Liver (tissue), 9 donors: ENCODE measurements around the gene DNAH2. TPM values are rescaled to one million over a fixed set of nuclear protein-coding genes. Genes with fewer than 3 reads are reported as not detected.

Source experiments
- DNase-seq: peaks from one replicate; pipeline ENCODE4 v3.0.0-alpha.2; 2017; ENCODE audit warnings: low spot score
- H3K27ac ChIP-seq, 2 donors: one replicate each; pipeline ENCODE4 v1.7.0; 2013; ENCODE audit warnings: inconsistent platforms in 2 of 2, low read length in 2 of 2, control low read depth in 1 of 2, low read depth in 1 of 2, mild to moderate bottlenecking in 1 of 2
- H3K27me3 ChIP-seq, 4 donors: one replicate each; pipeline versions ENCODE4 v1.6.1 to v1.7.0; 2013; ENCODE audit warnings: low read length in 3 of 4, inconsistent platforms in 1 of 4, mild to moderate bottlenecking in 1 of 4, moderate library complexity in 1 of 4; ENCODE audit not compliant: control insufficient read depth in 4 of 4, insufficient read depth in 4 of 4
- H3K36me3 ChIP-seq, 4 donors: one replicate each; pipeline versions ENCODE4 v1.6.1 to v1.7.0; 2013; ENCODE audit warnings: low read length in 3 of 4, mild to moderate bottlenecking in 3 of 4, low read depth in 1 of 4, moderate library complexity in 1 of 4; ENCODE audit not compliant: control insufficient read depth in 4 of 4, insufficient read depth in 3 of 4
- H3K4me1 ChIP-seq, 4 donors: one replicate each; pipeline versions ENCODE4 v1.6.1 to v1.7.0; 2013; ENCODE audit warnings: low read length in 3 of 4, mild to moderate bottlenecking in 3 of 4, moderate library complexity in 1 of 4; ENCODE audit not compliant: control insufficient read depth in 4 of 4, insufficient read depth in 4 of 4
- H3K4me3 ChIP-seq, 3 donors: one replicate each; pipeline versions ENCODE4 v1.6.1 to v1.7.0; 2013; ENCODE audit warnings: low read length in 3 of 3, control low read depth in 1 of 3, low read depth in 1 of 3, mild to moderate bottlenecking in 1 of 3
- H3K9ac ChIP-seq, 2 donors: one replicate each; pipeline ENCODE4 v1.7.0; 2013; ENCODE audit warnings: low read length in 2 of 2, mild to moderate bottlenecking in 2 of 2, moderate library complexity in 2 of 2, control low read depth in 1 of 2, low read depth in 1 of 2
- H3K9me3 ChIP-seq, 4 donors: one replicate each; pipeline versions ENCODE4 v1.6.1 to v1.7.0; 2013; ENCODE audit warnings: low read length in 3 of 4; ENCODE audit not compliant: control insufficient read depth in 4 of 4
- EGR1 ChIP-seq, 2 donors: IDR thresholded peaks; 2 replicates each; pipeline ENCODE4 v1.6.1; 2016 to 2018; ENCODE audit warnings: antibody characterized with exemption in 2 of 2, low read depth in 2 of 2
- FOXA1 ChIP-seq: IDR thresholded peaks from 2 replicates; pipeline ENCODE4 v1.6.1; 2016; ENCODE audit warnings: antibody characterized with exemption
- FOXA2 ChIP-seq: IDR thresholded peaks from 2 replicates; pipeline ENCODE4 v1.6.1; 2016; ENCODE audit warnings: antibody characterized with exemption
- HNF4A ChIP-seq, 2 donors: conservative IDR thresholded peaks; 2 replicates each; pipeline ENCODE4 v1.6.1; 2016; ENCODE audit warnings: antibody characterized with exemption in 2 of 2, mild to moderate bottlenecking in 2 of 2
- HNF4G ChIP-seq: IDR thresholded peaks from 2 replicates; pipeline ENCODE4 v1.6.1; 2016; ENCODE audit warnings: antibody characterized with exemption
- JUND ChIP-seq, 2 donors: IDR thresholded peaks; 2 replicates each; pipeline ENCODE4 v1.6.1; 2016; ENCODE audit warnings: antibody characterized with exemption in 2 of 2
- REST ChIP-seq: IDR thresholded peaks from 2 replicates; pipeline ENCODE4 v1.6.1; 2016; ENCODE audit warnings: antibody characterized with exemption, mild to moderate bottlenecking
- RXRA ChIP-seq, 2 donors: IDR thresholded peaks; 2 replicates each; pipeline ENCODE4 v1.6.1; 2017 to 2018; ENCODE audit warnings: antibody characterized with exemption in 2 of 2, mild to moderate bottlenecking in 1 of 2
- SP1 ChIP-seq: IDR thresholded peaks from 2 replicates; pipeline ENCODE4 v1.6.1; 2018; ENCODE audit warnings: antibody characterized with exemption, mild to moderate bottlenecking
- WGBS: extraction: QIAGEN DNeasy Blood & Tissue Kit; methylation state at CpG from one replicate; pipeline ENCODE4 v1.1.7; 2013; 5-methylcytosine and 5-hydroxymethylcytosine counted together
- polyA plus RNA-seq, 2 donors: library from polyadenylated mRNA; stranded (reverse) in 1 of 2; unstranded in 1 of 2; fragments of 200-250 nt in 1 of 2; fragments of >200 nt in 1 of 2; fragmentation: Nextera tagmentation in 1 of 2; extraction: Ambion mirVana in 1 of 2; gene quantifications; one replicate each; pipeline versions ENCODE4 v1.2.1 to v1.2.3, GENCODE V29; 2013 to 2015
- total RNA-seq, 2 donors: library from RNA; depleted of rRNA; stranded (reverse); fragments of >200 nt; gene quantifications; one replicate each; pipeline ENCODE4 v1.2.3, GENCODE V29; 2014
- TF ChIP-seq, protein P1 (sequence below): fragments of 150-350 bp; IDR thresholded peaks from 2 replicates; pipeline ENCODE4 v1.5.1; 2017; ENCODE audit warnings: improper control_type of control experiment, low read depth, low read length; ENCODE audit not compliant: missing input control
- TF ChIP-seq, protein P2 (sequence below): IDR thresholded peaks from 2 replicates; pipeline ENCODE4 v1.6.1; 2016; ENCODE audit warnings: antibody characterized with exemption
- TF ChIP-seq, protein P3 (sequence below): IDR thresholded peaks from 2 replicates; pipeline ENCODE4 v1.6.1; 2016; ENCODE audit warnings: antibody characterized with exemption
- donor health status: healthy.
- donor health status: healthy.
- donor health status: healthy.
- donor health status: healthy.
- donor health status: healthy.

DNAH2 gene
- total and polyA plus RNA-seq, 4 donors: under 0.01 to 0.25 (median 0.05) TPM

- no peak for DNase-seq
- 6% methylated on average over 50 of the region's 50 CpGs for WGBS
- H3K4me3 ChIP-seq: peak overlapping the region in 1 of 3 donors; percentile 33
- no peak overlapping the region for H3K9ac ChIP-seq
- H3K27ac ChIP-seq: no peak overlapping the region
- H3K9me3 ChIP-seq: no peaks in the 10 kb centered on the region
- TF ChIP-seq SP1: no peak
- no peak for TF ChIP-seq HNF4G
- TF ChIP-seq, protein P1, sequence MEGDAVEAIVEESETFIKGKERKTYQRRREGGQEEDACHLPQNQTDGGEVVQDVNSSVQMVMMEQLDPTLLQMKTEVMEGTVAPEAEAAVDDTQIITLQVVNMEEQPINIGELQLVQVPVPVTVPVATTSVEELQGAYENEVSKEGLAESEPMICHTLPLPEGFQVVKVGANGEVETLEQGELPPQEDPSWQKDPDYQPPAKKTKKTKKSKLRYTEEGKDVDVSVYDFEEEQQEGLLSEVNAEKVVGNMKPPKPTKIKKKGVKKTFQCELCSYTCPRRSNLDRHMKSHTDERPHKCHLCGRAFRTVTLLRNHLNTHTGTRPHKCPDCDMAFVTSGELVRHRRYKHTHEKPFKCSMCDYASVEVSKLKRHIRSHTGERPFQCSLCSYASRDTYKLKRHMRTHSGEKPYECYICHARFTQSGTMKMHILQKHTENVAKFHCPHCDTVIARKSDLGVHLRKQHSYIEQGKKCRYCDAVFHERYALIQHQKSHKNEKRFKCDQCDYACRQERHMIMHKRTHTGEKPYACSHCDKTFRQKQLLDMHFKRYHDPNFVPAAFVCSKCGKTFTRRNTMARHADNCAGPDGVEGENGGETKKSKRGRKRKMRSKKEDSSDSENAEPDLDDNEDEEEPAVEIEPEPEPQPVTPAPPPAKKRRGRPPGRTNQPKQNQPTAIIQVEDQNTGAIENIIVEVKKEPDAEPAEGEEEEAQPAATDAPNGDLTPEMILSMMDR: no peak
- TF ChIP-seq RXRA (IDR thresholded peaks at IDR 0.05): no peak
- TF ChIP-seq REST: no peak
- TF ChIP-seq FOXA2: no peak
- TF ChIP-seq, protein P2, sequence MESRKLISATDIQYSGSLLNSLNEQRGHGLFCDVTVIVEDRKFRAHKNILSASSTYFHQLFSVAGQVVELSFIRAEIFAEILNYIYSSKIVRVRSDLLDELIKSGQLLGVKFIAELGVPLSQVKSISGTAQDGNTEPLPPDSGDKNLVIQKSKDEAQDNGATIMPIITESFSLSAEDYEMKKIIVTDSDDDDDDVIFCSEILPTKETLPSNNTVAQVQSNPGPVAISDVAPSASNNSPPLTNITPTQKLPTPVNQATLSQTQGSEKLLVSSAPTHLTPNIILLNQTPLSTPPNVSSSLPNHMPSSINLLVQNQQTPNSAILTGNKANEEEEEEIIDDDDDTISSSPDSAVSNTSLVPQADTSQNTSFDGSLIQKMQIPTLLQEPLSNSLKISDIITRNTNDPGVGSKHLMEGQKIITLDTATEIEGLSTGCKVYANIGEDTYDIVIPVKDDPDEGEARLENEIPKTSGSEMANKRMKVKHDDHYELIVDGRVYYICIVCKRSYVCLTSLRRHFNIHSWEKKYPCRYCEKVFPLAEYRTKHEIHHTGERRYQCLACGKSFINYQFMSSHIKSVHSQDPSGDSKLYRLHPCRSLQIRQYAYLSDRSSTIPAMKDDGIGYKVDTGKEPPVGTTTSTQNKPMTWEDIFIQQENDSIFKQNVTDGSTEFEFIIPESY: no peak
- no peak for TF ChIP-seq FOXA1
- TF ChIP-seq, protein P3, sequence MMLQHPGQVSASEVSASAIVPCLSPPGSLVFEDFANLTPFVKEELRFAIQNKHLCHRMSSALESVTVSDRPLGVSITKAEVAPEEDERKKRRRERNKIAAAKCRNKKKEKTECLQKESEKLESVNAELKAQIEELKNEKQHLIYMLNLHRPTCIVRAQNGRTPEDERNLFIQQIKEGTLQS: no peak
- TF ChIP-seq EGR1 (IDR thresholded peaks at IDR 0.05; ENCODE audit: low read depth in 2 of 2): no peak
- no peak for TF ChIP-seq HNF4A (conservative IDR thresholded peaks at IDR 0.05)
- no peak for TF ChIP-seq JUND (IDR thresholded peaks at IDR 0.05)
- H3K27me3 ChIP-seq: peaks cover 0 to 14% (median 9%) of the 10 kb centered on the region in 4 donors
- H3K4me1 ChIP-seq: peaks cover 1 to 6% (median 2%) of the 10 kb centered on the region in 4 donors
- H3K36me3 ChIP-seq: peaks cover 0 to 15% (median 7%) of the 10 kb centered on the region in 4 donors
These were observed 12.0 kb upstream of the DNAH2 start for GRCh38 chr17:7705269-7706255.
